ENCODE data around the gene FAM8A1. TPM values are rescaled to one million over a fixed set of nuclear protein-coding genes. Genes with fewer than 3 reads are reported as not detected.

FAM8A1 gene
- total and polyA plus RNA-seq, 9 of the 15 experiments (the other 6 are each of a cell fraction or from before 2014, with no cell fraction given): 4.9 to 23.6 (median 14.2) TPM

GRCh38 chr6:17656644-17657043, 56.5 kb downstream of the FAM8A1 start (continued):
- no peak for TF ChIP-seq CGGBP1 (CRISPR knock-in tag; IDR thresholded peaks at IDR 0.05)
- TF ChIP-seq NCOA2 (IDR thresholded peaks at IDR 0.05; ENCODE audit: partially characterized antibody in 2 of 2): no peak
- TF ChIP-seq STAT5B (CRISPR knock-in tag; IDR thresholded peaks at IDR 0.05): no peak
- no peak for TF ChIP-seq MTA2 (IDR thresholded peaks at IDR 0.05; ENCODE audit: low read depth)

Small RNA genes within 50 kb of the gene (small RNA-seq; reads per million reads assigned to genes)
- gene RNU6-190P (not detected), gene SUMO2P13 (not detected)

Other genes starting within 250 kb of the FAM8A1 start
- not detected in 2 replicates for gene CAP2, start 206.7 kb upstream of the FAM8A1 start, total RNA-seq (2014; rRNA removed)
- not detected in 2 replicates for gene CAP2, start 206.7 kb upstream of the FAM8A1 start, total RNA-seq (2014; rRNA removed; fragmentation: Illumina TruSeq; extraction: Trizol)
- not detected in 2 replicates for gene CAP2, start 206.7 kb upstream of the FAM8A1 start, total RNA-seq (2015; rRNA removed; fragmentation: Illumina TruSeq; extraction: Trizol)
- gene CAP2, start 206.7 kb upstream of the FAM8A1 start, total RNA-seq (2021): not detected in 2 replicates
- not detected in 2 replicates for gene CAP2, start 206.7 kb upstream of the FAM8A1 start, polyA plus RNA-seq (2011; rRNA removed)
- not detected in 2 replicates for gene CAP2, start 206.7 kb upstream of the FAM8A1 start, polyA plus RNA-seq (2014; fragmentation: Illumina TruSeq; extraction: Trizol)
- gene CAP2, start 206.7 kb upstream of the FAM8A1 start, polyA plus RNA-seq (2014; fragmentation: Nextera tagmentation; extraction: Ambion mirVana): not detected
- not detected in 2 replicates for gene CAP2, start 206.7 kb upstream of the FAM8A1 start, polyA plus RNA-seq (2014; rRNA removed)
- gene NUP153, start 106.6 kb downstream of the FAM8A1 start, total RNA-seq (2014; rRNA removed): 61.1 and 75.3 TPM in 2 replicates
- 84.8 and 96.0 TPM in 2 replicates for gene NUP153, start 106.6 kb downstream of the FAM8A1 start, total RNA-seq (2014; rRNA removed; fragmentation: Illumina TruSeq; extraction: Trizol)
- gene NUP153, start 106.6 kb downstream of the FAM8A1 start, total RNA-seq (2015; rRNA removed; fragmentation: Illumina TruSeq; extraction: Trizol): 82.3 and 89.0 TPM in 2 replicates
- 104 and 108 TPM in 2 replicates for gene NUP153, start 106.6 kb downstream of the FAM8A1 start, total RNA-seq (2021)
- 91.5 and 110 TPM in 2 replicates for gene NUP153, start 106.6 kb downstream of the FAM8A1 start, polyA plus RNA-seq (2011; rRNA removed)
- 96.4 and 110 TPM in 2 replicates for gene NUP153, start 106.6 kb downstream of the FAM8A1 start, polyA plus RNA-seq (2014; fragmentation: Illumina TruSeq; extraction: Trizol)
- 10 to 100 TPM; 21.9 to 31.8 TPM for gene NUP153, start 106.6 kb downstream of the FAM8A1 start, polyA plus RNA-seq (2014; fragmentation: Nextera tagmentation; extraction: Ambion mirVana)
- gene NUP153, start 106.6 kb downstream of the FAM8A1 start, polyA plus RNA-seq (2014; rRNA removed): 72.4 and 72.8 TPM in 2 replicates

Data from K562 (cell line).